ENCODE results near the gene GLG1.

GRCh38 chr16:74568961-74569631 is 37.8 kb downstream of the GLG1 start:
- TF ChIP-seq, protein P1, sequence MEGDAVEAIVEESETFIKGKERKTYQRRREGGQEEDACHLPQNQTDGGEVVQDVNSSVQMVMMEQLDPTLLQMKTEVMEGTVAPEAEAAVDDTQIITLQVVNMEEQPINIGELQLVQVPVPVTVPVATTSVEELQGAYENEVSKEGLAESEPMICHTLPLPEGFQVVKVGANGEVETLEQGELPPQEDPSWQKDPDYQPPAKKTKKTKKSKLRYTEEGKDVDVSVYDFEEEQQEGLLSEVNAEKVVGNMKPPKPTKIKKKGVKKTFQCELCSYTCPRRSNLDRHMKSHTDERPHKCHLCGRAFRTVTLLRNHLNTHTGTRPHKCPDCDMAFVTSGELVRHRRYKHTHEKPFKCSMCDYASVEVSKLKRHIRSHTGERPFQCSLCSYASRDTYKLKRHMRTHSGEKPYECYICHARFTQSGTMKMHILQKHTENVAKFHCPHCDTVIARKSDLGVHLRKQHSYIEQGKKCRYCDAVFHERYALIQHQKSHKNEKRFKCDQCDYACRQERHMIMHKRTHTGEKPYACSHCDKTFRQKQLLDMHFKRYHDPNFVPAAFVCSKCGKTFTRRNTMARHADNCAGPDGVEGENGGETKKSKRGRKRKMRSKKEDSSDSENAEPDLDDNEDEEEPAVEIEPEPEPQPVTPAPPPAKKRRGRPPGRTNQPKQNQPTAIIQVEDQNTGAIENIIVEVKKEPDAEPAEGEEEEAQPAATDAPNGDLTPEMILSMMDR (IDR thresholded peaks at IDR 0.05), result no peak
- TF ChIP-seq POLR2A (IDR thresholded peaks at IDR 0.05), result no peak

All from right lobe of liver (tissue), 4 donors.